ENCODE results near the gene RAP2C. TPM values are rescaled to one million over a fixed set of nuclear protein-coding genes. Genes with fewer than 3 reads are reported as not detected.

Gene RAP2C
- total and polyA plus RNA-seq, 4 donors = 17.1 to 32.0 (median 23.4) TPM

GRCh38 chrX:132216806-132217202, 2.4 kb downstream of the RAP2C start:
- no peak for TF ChIP-seq CTCF (IDR thresholded peaks at IDR 0.05; ENCODE audit: control extremely low read depth, extremely low read depth)
- peak overlapping the region; percentile 84 for H3K4me3 ChIP-seq
- H3K9ac ChIP-seq (ENCODE audit: insufficient read depth in 1 of 2, low read length in 2 of 2) = peak overlapping the region; percentile 70 to 96
- 0 to 33% methylated on average over 11 of the region's 11 CpGs for WGBS, 2 donors
- ATAC-seq (ENCODE audit: insufficient read depth, low FRiP score) (no peak), DNase-seq (peak in 1 of 3 donors; percentile 30)
- peaks cover 0 to 7% (median under 1%) of the 10 kb centered on the region in 4 donors for H3K36me3 ChIP-seq (ENCODE audit: control insufficient read depth in 4 of 4, insufficient read depth in 4 of 4, low read length in 4 of 4)
- H3K9me3 ChIP-seq (ENCODE audit: control insufficient read depth in 4 of 4, insufficient read depth in 3 of 4, low read length in 3 of 4) = no peaks in the 10 kb centered on the region
- peaks cover 0 to 23% (median 5%) of the 10 kb centered on the region in 5 donors for H3K4me1 ChIP-seq (ENCODE audit: control insufficient read depth in 5 of 5, insufficient read depth in 5 of 5, low read length in 5 of 5)
- peak overlapping the region; percentile 94 to 96 for H3K27ac ChIP-seq (ENCODE audit: low read depth in 1 of 2, low read length in 1 of 2)
- H3K27me3 ChIP-seq (ENCODE audit: control insufficient read depth in 3 of 3, insufficient read depth in 3 of 3, low read length in 2 of 3) = peaks cover 0 to 29% (median 15%) of the 10 kb centered on the region in 3 donors

DNA sequence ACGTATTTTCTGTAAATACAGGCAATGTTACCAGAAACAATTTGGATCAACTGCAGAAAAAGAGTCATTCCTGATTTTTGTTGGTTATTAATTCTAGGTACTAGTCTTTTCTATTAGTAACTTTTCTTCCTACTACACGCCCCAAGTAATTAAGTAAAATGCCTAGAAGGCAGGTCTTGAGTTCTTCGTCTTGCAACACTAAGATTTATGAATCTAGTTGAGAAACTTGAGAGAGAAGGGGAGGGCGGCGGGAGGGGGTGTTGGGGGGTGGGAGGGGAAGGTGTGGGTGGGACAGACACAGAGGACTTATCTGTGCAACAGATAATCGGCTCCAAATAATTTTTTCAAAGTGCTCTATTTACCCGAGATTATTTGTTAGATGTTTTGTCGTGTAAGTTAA, 3.0 kb downstream of the RAP2C start:
- peaks cover 0 to 7% (median under 1%) of the 10 kb centered on the region in 4 donors for H3K36me3 ChIP-seq (ENCODE audit: control insufficient read depth in 4 of 4, insufficient read depth in 4 of 4, low read length in 4 of 4)
- no peak for ATAC-seq (ENCODE audit: insufficient read depth, low FRiP score)
- H3K27me3 ChIP-seq (ENCODE audit: control insufficient read depth in 3 of 3, insufficient read depth in 3 of 3, low read length in 2 of 3) = peaks cover 0 to 28% (median 12%) of the 10 kb centered on the region in 3 donors
- DNase-seq = peak in 2 of 3 donors; percentile 8 to 24
- H3K4me1 ChIP-seq (ENCODE audit: control insufficient read depth in 5 of 5, insufficient read depth in 5 of 5, low read length in 5 of 5) = peaks cover 0 to 23% (median 5%) of the 10 kb centered on the region in 5 donors
- no peak overlapping the region for H3K4me3 ChIP-seq
- no peak overlapping the region for H3K27ac ChIP-seq (ENCODE audit: low read depth in 1 of 2, low read length in 1 of 2)
- H3K9ac ChIP-seq (ENCODE audit: insufficient read depth in 1 of 2, low read length in 2 of 2) = peak overlapping the region; percentile 0 to 96
- WGBS, 2 donors = 1 to 26% methylated on average over 8 of the region's 8 CpGs
- no peaks in the 10 kb centered on the region for H3K9me3 ChIP-seq (ENCODE audit: control insufficient read depth in 4 of 4, insufficient read depth in 3 of 4, low read length in 3 of 4)
- no peak for TF ChIP-seq CTCF (IDR thresholded peaks at IDR 0.05; ENCODE audit: control extremely low read depth, extremely low read depth)

GRCh38 chrX:132214518-132214917, 4.7 kb downstream of the RAP2C start:
- WGBS, 2 donors = 66 to 91% methylated on average over 2 of the region's 2 CpGs
- Histone ChIP-seq H3K36me3 (ENCODE audit: control insufficient read depth in 4 of 4, insufficient read depth in 4 of 4, low read length in 4 of 4) (peaks cover 0 to 7% (median under 1%) of the 10 kb centered on the region in 4 donors), H3K27me3 (ENCODE audit: control insufficient read depth in 3 of 3, insufficient read depth in 3 of 3, low read length in 2 of 3) (peaks cover 0 to 39% (median 19%) of the 10 kb centered on the region in 3 donors), H3K9me3 (ENCODE audit: control insufficient read depth in 4 of 4, insufficient read depth in 3 of 4, low read length in 3 of 4) (no peaks in the 10 kb centered on the region), H3K27ac (ENCODE audit: low read depth in 1 of 2, low read length in 1 of 2) (no peak overlapping the region), H3K9ac (ENCODE audit: insufficient read depth in 1 of 2, low read length in 2 of 2) (no peak overlapping the region), H3K4me3 (no peak overlapping the region), H3K4me1 (ENCODE audit: control insufficient read depth in 5 of 5, insufficient read depth in 5 of 5, low read length in 5 of 5) (peaks cover 0 to 19% (median 5%) of the 10 kb centered on the region in 5 donors)
- no peak for TF ChIP-seq CTCF (IDR thresholded peaks at IDR 0.05; ENCODE audit: control extremely low read depth, extremely low read depth)
- no peak for ATAC-seq (ENCODE audit: insufficient read depth, low FRiP score)
- DNase-seq = no peak

- Histone ChIP-seq H3K27me3 (ENCODE audit: control insufficient read depth in 3 of 3, insufficient read depth in 3 of 3, low read length in 2 of 3) (peaks cover 0 to 43% (median 18%) of the 10 kb centered on the region in 3 donors), H3K27ac (ENCODE audit: low read depth in 1 of 2, low read length in 1 of 2) (no peak overlapping the region), H3K36me3 (ENCODE audit: control insufficient read depth in 4 of 4, insufficient read depth in 4 of 4, low read length in 4 of 4) (peaks cover 0 to 10% (median under 1%) of the 10 kb centered on the region in 4 donors), H3K4me3 (no peak overlapping the region), H3K9ac (ENCODE audit: insufficient read depth in 1 of 2, low read length in 2 of 2) (no peak overlapping the region), H3K9me3 (ENCODE audit: control insufficient read depth in 4 of 4, insufficient read depth in 3 of 4, low read length in 3 of 4) (no peaks in the 10 kb centered on the region), H3K4me1 (ENCODE audit: control insufficient read depth in 5 of 5, insufficient read depth in 5 of 5, low read length in 5 of 5) (peaks cover 0 to 3% (median 0%) of the 10 kb centered on the region in 5 donors)
- ATAC-seq (ENCODE audit: insufficient read depth, low FRiP score) (no peak), DNase-seq (peak in 2 of 3 donors; percentile 17 to 53)
- TF ChIP-seq CTCF (IDR thresholded peaks at IDR 0.05; ENCODE audit: control extremely low read depth, extremely low read depth) = no peak
Measured at GRCh38 chrX:132209527-132209926, 9.7 kb downstream of the RAP2C start.
